Adrenal gland (tissue), 5 donors: ENCODE data around the gene GDF2.

Experiments used
- CTCF ChIP-seq, 6 experiments: fragments of 450-650 bp in 4 of 6; fragments of 200-600 bp in 2 of 6; sonication (generic) in 1 of 6; IDR thresholded peaks; 1 replicate in 5 of 6; 2 replicates in 1 of 6; pipeline versions ENCODE4 v1.5.1 to v1.8.0; 2016 to 2021; ENCODE audit warnings: antibody characterized with exemption in 6 of 6, mild to moderate bottlenecking in 2 of 6, moderate library complexity in 1 of 6
- POLR2A ChIP-seq, 2 donors: fragments of 450-650 bp; IDR thresholded peaks; one replicate each; pipeline ENCODE4 v1.6.1; 2017; ENCODE audit warnings: antibody characterized with exemption in 2 of 2, mild to moderate bottlenecking in 2 of 2, moderate library complexity in 1 of 2
- donor health status: DM: no; HTN: no; CAD: no.

GRCh38 chr10:47301833-47302232 lies 20.4 kb upstream of the GDF2 start:
- no peak for TF ChIP-seq POLR2A (IDR thresholded peaks at IDR 0.05)
- no peak for TF ChIP-seq CTCF (IDR thresholded peaks at IDR 0.05)
